ENCODE results near the gene NLRP12.
"Not testable (repeated sequence)": the region's sequence is repeated elsewhere in the genome, so short reads cannot be mapped to it uniquely, and the experiment has no call there.

NLRP12 gene

DNA sequence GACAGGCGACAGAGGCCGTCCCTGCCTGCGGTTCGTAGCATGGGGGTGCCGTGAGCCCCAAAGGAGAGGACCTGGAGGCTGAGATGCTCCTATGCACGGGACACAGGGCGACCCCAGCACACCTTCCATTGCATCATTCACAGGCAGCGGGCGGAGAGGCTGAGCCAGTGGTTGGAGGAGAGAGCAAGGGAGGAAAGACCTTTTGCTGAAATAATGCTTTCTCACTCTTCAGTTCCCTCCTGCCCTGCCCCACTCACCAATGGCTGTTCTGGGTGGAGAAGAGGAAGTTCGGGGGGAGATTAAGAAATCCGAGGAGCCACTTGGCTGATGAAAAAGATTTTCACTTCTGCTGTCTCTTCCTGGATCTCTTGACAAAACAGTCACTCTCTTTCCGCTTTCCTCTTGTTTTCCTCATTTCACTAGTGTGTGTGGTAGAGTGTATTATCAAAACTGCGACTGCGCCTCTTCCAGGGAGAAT is at the start of gene NLRP12:
NLRP12 (minus strand) TSS at position 181 of the 478 bp plus-strand sequence; CDS start at position 41, 140 bp downstream.
- FAIRE-seq: no peak

DNA sequence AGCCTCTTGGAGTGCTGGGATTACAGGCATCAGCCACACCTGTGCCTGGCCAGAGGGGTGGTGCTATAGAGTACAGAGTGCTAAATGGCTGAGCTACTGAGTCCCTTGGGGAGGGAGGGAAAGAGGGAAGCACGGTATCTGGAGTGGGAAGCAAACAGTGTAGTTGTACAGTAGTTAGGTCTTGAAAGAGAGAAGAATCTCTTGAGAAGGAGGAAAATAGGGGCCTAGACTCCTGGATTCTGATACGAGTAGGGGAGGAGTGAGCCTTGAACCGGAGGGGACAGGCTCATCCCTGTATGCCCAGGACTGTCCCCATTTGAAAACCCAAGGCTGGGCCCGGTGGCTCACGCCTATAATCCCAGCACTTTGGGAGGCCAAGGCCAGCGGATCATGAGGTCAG is 48.6 kb upstream of the NLRP12 start:
- FAIRE-seq: no peak

- no peak for FAIRE-seq
Observed at GRCh38 chr19:53871454-53871853, 47.3 kb upstream of the NLRP12 start.

DNA sequence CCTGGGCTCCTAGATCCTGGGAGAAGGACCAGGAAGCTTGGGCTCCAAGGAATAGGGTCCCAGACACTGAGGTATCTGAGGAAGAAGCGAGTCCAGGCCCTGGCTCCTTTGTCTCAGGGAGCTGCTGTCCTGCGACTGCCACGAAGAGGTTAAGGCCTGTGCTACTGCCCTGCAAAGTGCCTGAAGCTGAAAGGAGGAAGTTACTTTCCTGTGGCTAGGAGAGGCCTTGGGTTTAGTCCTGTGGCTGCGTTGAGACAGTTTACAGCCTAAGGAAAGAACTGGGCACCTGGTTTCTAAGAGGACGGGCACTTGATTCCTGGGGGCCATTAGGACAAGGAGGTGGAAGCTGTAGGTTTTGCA is 46.4 kb upstream of the NLRP12 start:
- no peak for FAIRE-seq

DNA sequence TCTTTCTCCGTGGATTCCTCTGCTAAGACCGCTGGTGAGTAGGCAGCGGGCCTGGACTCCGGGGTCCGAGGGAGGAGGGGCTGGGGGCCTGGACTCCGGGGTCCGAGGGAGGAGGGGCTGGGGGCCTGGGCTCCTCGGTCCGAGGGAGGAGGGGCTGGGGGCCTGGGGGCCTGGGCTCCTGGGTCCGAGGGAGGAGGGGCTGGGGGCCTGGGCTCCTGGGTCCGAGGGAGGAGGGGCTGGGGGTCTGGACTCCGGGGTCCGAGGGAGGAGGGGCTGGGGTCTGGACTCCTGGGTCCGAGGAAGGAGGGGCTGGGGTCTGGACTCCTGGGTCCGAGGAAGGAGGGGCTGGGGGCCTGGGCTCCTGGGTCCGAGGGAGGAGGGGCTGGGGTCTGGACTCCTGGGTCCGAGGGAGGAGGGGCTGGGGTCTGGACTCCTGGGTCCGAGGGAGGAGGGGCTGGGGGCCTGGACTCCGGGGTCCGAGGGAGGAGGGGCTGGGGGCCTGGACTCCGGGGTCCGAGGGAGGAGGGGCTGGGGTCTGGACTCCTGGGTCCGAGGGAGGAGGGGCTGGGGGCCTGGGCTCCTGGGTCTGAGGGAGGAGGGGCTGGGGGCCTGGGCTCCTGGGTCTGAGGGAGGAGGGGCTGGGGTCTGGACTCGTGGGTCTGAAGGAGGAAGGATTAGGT is 45.8 kb upstream of the NLRP12 start:
- FAIRE-seq: not testable (repeated sequence)

DNA sequence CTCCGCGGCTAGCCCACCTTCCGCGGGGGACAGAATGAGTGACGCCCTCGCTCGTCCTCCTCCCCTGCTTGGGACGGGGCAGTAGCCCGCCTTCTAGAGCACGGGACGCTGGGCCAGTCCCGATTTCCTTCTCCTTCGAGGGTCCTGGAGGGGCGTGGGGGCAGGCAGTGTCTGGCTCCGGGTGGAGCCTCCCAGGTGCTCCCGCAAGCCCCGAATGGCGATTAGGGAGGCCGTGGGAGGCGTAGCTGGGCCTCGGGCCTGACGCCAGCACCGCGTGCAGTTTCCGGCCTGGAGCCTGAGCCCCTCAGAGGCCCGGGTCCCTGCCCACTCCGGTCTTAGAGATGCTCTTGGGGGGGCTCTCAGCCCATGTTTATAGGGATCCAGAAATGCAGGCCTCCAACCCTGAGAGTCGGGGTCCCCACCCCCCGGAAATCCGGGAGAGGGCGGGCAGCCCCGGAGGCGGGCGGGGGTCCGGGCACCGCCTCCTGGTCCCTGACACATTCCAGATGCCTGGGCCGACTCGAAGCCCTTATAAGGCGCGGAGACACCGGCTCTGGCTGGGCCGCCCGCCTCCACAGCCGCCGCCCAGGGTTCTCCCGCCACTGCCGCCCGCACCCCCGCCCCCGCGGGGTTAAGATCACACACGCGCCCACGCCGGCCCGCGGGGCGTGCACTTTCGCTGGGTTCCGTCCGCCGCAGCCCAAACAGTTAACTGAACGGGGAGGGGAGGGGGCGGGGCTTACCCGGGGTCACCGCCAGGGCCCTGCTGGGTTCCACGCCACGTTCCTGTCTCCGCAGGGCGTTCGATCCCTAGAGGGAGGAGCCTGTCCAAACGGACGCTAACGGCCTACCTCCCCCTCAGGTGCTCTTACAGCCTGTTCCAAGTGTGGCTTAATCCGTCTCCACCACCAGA is 45.0 kb upstream of the NLRP12 start:
- FAIRE-seq: no peak

GRCh38 chr19:53868091-53868891 is 44.2 kb upstream of the NLRP12 start:
- no peak for FAIRE-seq

GRCh38 chr19:53867225-53868090 is 43.3 kb upstream of the NLRP12 start, which contains the start of gene MYADM:
Gene MYADM, plus strand, starts transcription at chr19:53867883. Its CDS starts 5,647 bp downstream, at chr19:53873530.
- FAIRE-seq: peak; percentile 3

DNA sequence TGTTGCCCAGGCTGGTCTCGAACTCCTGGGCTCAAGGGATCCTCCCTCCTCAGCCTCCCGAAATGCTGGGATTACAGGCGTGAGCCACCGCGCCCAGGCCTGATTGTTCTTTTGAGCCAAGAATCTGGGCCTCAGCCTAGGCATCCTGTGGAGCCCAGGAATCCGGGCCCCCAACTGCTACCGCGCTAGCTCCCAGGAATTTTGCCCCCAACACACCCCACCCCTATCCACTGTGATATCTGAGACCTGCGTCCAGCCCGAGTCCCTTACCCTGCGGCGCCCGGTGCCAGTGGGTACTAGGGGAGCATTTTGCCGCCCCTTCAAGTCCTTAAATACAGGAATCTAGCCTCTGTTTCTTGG is 42.7 kb upstream of the NLRP12 start:
- no peak for FAIRE-seq

DNA sequence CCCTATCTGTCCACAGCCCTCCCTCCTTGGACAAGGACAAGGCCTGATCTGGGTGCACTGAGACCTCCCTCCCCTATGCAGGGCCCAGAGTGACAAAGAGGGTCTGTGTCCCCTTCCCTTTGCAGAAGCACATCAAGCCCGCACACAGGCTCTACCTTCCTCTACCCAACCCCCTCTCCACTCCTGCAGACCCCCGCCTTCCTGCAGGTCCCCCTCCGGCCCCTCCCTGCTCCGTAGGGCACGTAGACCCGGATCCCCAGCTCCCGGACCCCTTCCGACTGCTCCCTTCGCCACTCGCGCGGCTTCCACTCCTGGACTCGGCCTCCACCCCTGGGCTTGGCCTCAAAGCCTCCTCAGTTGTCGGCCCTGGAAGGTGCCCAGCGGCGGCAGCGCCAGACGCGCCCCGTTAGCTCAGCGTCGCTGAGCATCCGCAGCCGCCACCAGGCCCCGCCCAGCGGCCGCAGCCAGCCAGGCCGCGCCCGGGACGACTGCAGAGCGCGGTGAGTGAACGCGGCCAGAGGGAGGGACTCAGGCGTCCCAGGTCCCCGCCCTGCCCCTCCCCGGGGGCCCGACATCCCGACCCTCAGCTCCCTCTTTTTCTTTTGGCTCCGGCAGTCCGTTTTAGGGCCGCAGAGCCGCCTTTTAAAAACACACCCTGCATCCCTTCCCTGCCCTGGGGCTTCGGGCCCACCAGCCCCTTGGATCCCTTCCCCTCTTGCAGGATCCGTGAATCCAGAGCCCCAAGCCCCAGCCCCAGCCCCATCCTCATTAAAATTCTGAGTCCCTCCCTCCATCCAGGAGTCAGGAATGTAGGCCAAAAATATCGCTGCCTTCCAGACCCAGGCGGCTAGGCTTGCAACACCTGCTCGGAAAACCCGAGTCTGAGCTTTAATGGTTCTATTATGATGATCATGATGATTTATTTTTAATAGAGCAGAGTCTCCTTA is 42.1 kb upstream of the NLRP12 start:
- FAIRE-seq: no peak

GRCh38 chr19:53865523-53865917 is 41.4 kb upstream of the NLRP12 start:
- FAIRE-seq: no peak

- FAIRE-seq: no peak
Observed at GRCh38 chr19:53864308-53864836, 40.3 kb upstream of the NLRP12 start.

DNA sequence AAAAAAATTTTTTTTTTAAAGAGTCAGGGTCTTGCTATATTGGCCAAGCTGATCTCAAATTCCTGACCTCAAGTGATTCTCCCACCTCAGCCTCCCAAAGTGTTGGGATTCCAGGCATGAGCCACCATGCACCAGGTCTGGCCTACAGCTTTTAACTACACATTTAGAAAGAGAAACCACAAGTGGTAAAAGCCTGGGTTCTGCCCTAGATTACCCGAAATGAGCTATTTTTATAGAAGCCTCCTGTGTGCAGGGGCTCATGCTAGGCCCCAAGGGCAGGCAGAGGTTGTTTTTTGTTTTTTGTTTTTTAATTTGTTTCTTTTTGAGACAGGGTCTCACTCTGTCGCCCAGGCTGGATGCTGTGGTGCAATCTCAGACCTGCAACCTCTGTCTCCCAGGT is 29.6 kb upstream of the NLRP12 start:
- no peak for FAIRE-seq

DNA sequence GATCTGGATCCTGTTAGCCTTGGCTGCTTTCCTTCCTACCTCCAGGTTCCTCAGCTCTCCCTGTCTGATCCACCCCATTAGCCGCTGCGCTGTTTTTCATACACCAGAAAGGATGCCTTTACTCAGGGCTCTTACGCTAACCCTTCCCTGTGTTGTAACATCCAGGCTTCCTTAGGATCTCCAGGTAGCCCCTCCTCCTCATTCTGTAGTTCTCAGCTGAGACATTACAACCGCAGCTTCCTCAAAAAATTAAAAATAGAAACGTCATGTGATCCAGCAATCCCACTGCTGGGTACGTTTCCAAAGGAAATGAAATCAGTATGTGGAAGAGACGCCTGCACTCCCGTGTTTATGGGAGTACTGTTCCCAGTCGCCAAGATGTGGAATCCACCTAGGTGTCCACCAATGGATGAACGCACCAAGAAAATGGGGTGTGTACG is 25.1 kb upstream of the NLRP12 start:
- no peak for FAIRE-seq

DNA sequence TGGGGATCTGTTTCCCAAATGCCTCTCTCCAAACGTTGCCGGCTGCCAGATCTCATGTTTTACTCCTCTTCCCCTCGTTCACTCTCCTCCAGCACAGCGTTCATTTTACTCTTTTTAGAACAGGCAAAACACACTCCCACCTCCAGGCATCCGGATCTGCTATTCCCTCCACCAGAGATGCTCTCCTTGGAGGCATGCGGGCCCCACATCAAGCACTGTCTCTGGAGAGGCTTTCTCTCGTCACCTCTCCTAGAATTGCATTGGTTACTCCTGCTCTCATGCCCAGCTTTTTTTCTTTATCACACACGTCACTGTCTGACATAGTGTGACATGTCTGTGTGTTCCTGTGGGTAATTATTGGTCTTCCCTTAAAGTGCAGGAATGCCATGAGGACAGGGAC is 23.4 kb upstream of the NLRP12 start:
- no peak for FAIRE-seq

- FAIRE-seq: no peak
Observed at GRCh38 chr19:53844849-53845246, 20.7 kb upstream of the NLRP12 start.

GRCh38 chr19:53840914-53841313 is 16.8 kb upstream of the NLRP12 start:
- FAIRE-seq: not testable (repeated sequence)

- not testable (repeated sequence) for FAIRE-seq
Observed at GRCh38 chr19:53840241-53840640, 16.1 kb upstream of the NLRP12 start.

DNA sequence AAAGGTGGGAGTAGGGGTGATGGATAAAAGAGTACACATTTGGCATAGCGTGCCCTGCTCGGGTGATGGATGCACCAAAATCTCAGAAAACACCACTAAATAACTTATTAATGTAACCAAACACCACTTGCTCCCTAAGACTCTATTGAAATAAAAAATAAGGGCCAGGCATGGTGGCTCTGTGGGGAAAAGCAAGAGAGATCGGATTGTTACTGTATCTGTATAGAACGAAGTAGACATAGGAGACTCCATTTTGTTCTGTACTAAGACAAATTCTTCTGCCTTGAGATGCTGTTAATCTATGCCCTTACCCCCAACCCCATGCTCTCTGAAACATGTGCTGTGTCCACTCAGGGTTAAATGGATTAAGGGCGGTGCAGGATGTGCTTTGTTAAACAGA is 14.3 kb upstream of the NLRP12 start:
- FAIRE-seq: not testable (repeated sequence)

DNA sequence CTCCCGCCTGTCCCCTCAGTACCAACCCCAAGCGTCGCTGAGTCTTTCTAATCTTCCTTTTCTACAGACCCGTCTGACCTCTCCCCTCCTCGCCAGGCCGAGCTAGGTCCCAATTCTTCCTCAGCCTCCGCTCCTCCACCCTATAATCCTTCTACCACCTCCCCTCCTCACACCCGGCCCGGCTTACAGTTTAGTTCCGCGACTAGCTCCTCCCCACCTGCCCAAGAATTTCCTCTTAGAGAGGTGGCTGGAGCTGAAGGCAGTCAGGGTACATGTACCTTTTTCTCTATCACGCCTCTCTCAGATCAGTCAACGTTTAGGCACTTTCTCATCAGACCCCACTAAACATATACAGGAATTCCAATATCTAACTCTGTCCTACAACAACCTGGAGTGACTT is 8.7 kb upstream of the NLRP12 start:
- FAIRE-seq: not testable (repeated sequence)

- FAIRE-seq: no peak
Observed at GRCh38 chr19:53828531-53828930, 4.4 kb upstream of the NLRP12 start.
